HG03060 (cell line): ENCODE results near the gene DHX9.

Experiments used
- ATAC-seq: cut with Tn5 transposase; IDR thresholded peaks from one replicate; pipeline ENCODE4 v1.9.1; 2021; ENCODE audit warnings: low read depth, moderate number of reproducible peaks; ENCODE audit not compliant: unreplicated experiment

The DHX9 gene

GRCh38 chr1:182835806-182836205 lies 3.3 kb upstream of the DHX9 start:
- ATAC-seq: no peak

- ATAC-seq: no peak
Observed at GRCh38 chr1:182841368-182841988, 2.3 kb downstream of the DHX9 start.

- no peak for ATAC-seq
Observed at GRCh38 chr1:182842265-182842664, 3.1 kb downstream of the DHX9 start.

GRCh38 chr1:182845379-182845778 lies 6.2 kb downstream of the DHX9 start:
- ATAC-seq: no peak

- no peak for ATAC-seq
Observed at GRCh38 chr1:182845894-182846293, 6.7 kb downstream of the DHX9 start.

- ATAC-seq: no peak
Observed at GRCh38 chr1:182847105-182847504, 8.0 kb downstream of the DHX9 start.

GRCh38 chr1:182848736-182849135 lies 9.6 kb downstream of the DHX9 start:
- no peak for ATAC-seq

- ATAC-seq: no peak
Observed at GRCh38 chr1:182850319-182850718, 11.2 kb downstream of the DHX9 start.

- no peak for ATAC-seq
Observed at GRCh38 chr1:182851825-182852224, 12.7 kb downstream of the DHX9 start.

- no peak for ATAC-seq
Observed at GRCh38 chr1:182855911-182856310, 16.8 kb downstream of the DHX9 start.

- ATAC-seq: no peak
Observed at GRCh38 chr1:182857212-182857611, 18.1 kb downstream of the DHX9 start.

- no peak for ATAC-seq
Observed at GRCh38 chr1:182860658-182861057, 21.5 kb downstream of the DHX9 start.

GRCh38 chr1:182861994-182862393 lies 22.8 kb downstream of the DHX9 start:
- no peak for ATAC-seq

- no peak for ATAC-seq
Observed at GRCh38 chr1:182862827-182863226, 23.7 kb downstream of the DHX9 start.

- no peak for ATAC-seq
Observed at GRCh38 chr1:182863940-182864339, 24.8 kb downstream of the DHX9 start.

- no peak for ATAC-seq
Observed at GRCh38 chr1:182867861-182868260, 28.7 kb downstream of the DHX9 start.

- no peak for ATAC-seq
Observed at GRCh38 chr1:182869241-182869666, 30.1 kb downstream of the DHX9 start.

GRCh38 chr1:182872881-182873280 lies 33.7 kb downstream of the DHX9 start:
- ATAC-seq: no peak

GRCh38 chr1:182875889-182876288 lies 36.7 kb downstream of the DHX9 start:
- no peak for ATAC-seq

GRCh38 chr1:182877331-182877730 lies 38.2 kb downstream of the DHX9 start:
- no peak for ATAC-seq

- ATAC-seq: no peak
Observed at GRCh38 chr1:182877842-182878241, 38.7 kb downstream of the DHX9 start.

GRCh38 chr1:182884872-182885271 lies 45.7 kb downstream of the DHX9 start:
- no peak for ATAC-seq

GRCh38 chr1:182885591-182885990 lies 46.4 kb downstream of the DHX9 start:
- no peak for ATAC-seq
